ENCODE data around the gene GKAP1. TPM values are rescaled to one million over a fixed set of nuclear protein-coding genes. Genes with fewer than 3 reads are reported as not detected.
A peak's percentile ranks its signal among the peaks of the same experiment; 100 is the strongest.

The GKAP1 gene
- total RNA-seq, 1 experiment from 2014 or later, result 6.2 TPM

GRCh38 chr9:83714329-83714728, 103.2 kb downstream of the GKAP1 start:
- H3K18ac ChIP-seq (ENCODE audit: insufficient read length, low read depth, low read length), result no peak overlapping the region
- H3K36me3 Mint-ChIP-seq (ENCODE audit: insufficient read depth in 1 of 3, low read depth in 3 of 3), result peaks cover 0 to 2% (median 0%) of the 10 kb centered on the region in 3 experiments; a peak in 1 of 7 replicates
- peaks cover 6% of the 10 kb centered on the region for H3K27me3 Mint-ChIP-seq (ENCODE audit: low read depth)
- H4K20me1 ChIP-seq (ENCODE audit: control insufficient read depth, insufficient read depth, insufficient read length), result no peaks in the 10 kb centered on the region
- no peak overlapping the region for H3K23ac ChIP-seq (ENCODE audit: insufficient read length, low read depth, low read length)
- no peak overlapping the region for H4K8ac ChIP-seq (replicated peaks; ENCODE audit: insufficient read length, low read depth, low read length)
- no peak overlapping the region for H3K27ac ChIP-seq (ENCODE audit: insufficient read length, low read depth, low read length)
- no peak overlapping the region for H2BK15ac ChIP-seq (ENCODE audit: low read depth, low read length)
- H3K4ac ChIP-seq (ENCODE audit: low read depth, low read length), result no peak overlapping the region
- no peaks in the 10 kb centered on the region for H3K23me2 ChIP-seq (ENCODE audit: insufficient read length, low read depth, low read length, poor library complexity, severe bottlenecking)
- H3K4me1 Mint-ChIP-seq, result no peaks in the 10 kb centered on the region
- peaks cover 6 to 7% of the 10 kb centered on the region in 2 experiments; a peak in 2 of 5 replicates for H3K9me3 Mint-ChIP-seq
- no peak overlapping the region for H3K9ac ChIP-seq (ENCODE audit: extremely low read depth, insufficient read length, low read length)
- H3K79me1 ChIP-seq (ENCODE audit: insufficient read depth, low read depth, low read length, poor library complexity, severe bottlenecking), result no peaks in the 10 kb centered on the region
- H2BK5ac ChIP-seq (ENCODE audit: insufficient read length, low read length), result no peak overlapping the region
- no peak overlapping the region for H2BK120ac ChIP-seq (ENCODE audit: low read depth, low read length, poor library complexity, severe bottlenecking)
- no peaks in the 10 kb centered on the region for H3K27me3 ChIP-seq (ENCODE audit: insufficient read depth, low read length)
- TF ChIP-seq, protein P1, sequence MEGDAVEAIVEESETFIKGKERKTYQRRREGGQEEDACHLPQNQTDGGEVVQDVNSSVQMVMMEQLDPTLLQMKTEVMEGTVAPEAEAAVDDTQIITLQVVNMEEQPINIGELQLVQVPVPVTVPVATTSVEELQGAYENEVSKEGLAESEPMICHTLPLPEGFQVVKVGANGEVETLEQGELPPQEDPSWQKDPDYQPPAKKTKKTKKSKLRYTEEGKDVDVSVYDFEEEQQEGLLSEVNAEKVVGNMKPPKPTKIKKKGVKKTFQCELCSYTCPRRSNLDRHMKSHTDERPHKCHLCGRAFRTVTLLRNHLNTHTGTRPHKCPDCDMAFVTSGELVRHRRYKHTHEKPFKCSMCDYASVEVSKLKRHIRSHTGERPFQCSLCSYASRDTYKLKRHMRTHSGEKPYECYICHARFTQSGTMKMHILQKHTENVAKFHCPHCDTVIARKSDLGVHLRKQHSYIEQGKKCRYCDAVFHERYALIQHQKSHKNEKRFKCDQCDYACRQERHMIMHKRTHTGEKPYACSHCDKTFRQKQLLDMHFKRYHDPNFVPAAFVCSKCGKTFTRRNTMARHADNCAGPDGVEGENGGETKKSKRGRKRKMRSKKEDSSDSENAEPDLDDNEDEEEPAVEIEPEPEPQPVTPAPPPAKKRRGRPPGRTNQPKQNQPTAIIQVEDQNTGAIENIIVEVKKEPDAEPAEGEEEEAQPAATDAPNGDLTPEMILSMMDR (conservative IDR thresholded peaks at IDR 0.05), result peak; percentile 20; the same call in 1 of the 3 replicates
- no peak overlapping the region for H4K5ac ChIP-seq (ENCODE audit: insufficient read length, low read depth, low read length)
- no peaks in the 10 kb centered on the region for H3K9me3 ChIP-seq (ENCODE audit: control insufficient read depth, low read depth, low read length)
- H3K4me1 ChIP-seq (ENCODE audit: insufficient read depth, low read length), result no peaks in the 10 kb centered on the region
- DNase-seq, result no peak
- H3K27ac Mint-ChIP-seq, result no peak overlapping the region
- no peak overlapping the region for H4K91ac ChIP-seq (ENCODE audit: insufficient read length, low read depth, low read length)
- no peak overlapping the region for H2AK5ac ChIP-seq (ENCODE audit: insufficient read length, low read length)
- no peak overlapping the region for H3K4me2 ChIP-seq (ENCODE audit: insufficient read depth, insufficient read length, low read length)
- no peak overlapping the region for H3K4me3 Mint-ChIP-seq
- no peak overlapping the region for H2BK20ac ChIP-seq (ENCODE audit: low read depth, low read length, poor library complexity, severe bottlenecking)
- no peak overlapping the region for H3K14ac ChIP-seq (ENCODE audit: insufficient read depth, low read length)
- H3T11ph ChIP-seq (ENCODE audit: low read length), result no peak overlapping the region
- no peak overlapping the region for H2BK12ac ChIP-seq (ENCODE audit: insufficient read length, low read depth, low read length)
- WGBS (ENCODE audit: extremely low coverage, insufficient read length, low lambda C conversion rate), result no CpG with 5 or more reads among the region's 3 CpGs
- H3K56ac ChIP-seq (ENCODE audit: insufficient read length, low read depth, low read length), result no peak overlapping the region
- no peaks in the 10 kb centered on the region for H3K79me2 ChIP-seq (ENCODE audit: insufficient read depth, low read length)
- no peak overlapping the region for H2AFZ ChIP-seq (ENCODE audit: low read length)

All from H9 (cell line).